ENCODE data around the gene ATP1B4. TPM values are rescaled to one million over a fixed set of nuclear protein-coding genes. Genes with fewer than 3 reads are reported as not detected.

Gene ATP1B4
- polyA plus RNA-seq, 1 of the 3 experiments (the other 2 are of a cell fraction), result not detected

DNA sequence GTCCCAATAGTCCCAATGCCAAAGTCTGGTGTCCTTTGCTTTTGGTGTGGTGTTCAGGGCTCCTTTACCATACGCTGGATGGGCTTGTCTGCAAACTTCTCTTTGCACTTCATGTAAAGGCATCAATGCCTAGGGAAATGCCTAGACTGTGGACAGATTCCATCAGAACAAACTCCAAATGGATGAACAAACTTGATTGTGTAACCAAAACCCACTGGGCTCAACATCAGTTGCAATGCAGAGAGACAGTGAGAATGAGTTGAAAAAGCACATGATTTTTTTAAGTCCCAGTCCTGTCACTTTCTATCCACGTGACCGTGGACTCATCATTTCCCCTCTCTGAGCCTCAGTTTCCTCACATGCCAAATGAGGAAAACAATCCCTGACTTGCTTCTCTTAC lies 4.9 kb downstream of the ATP1B4 start:
- Histone ChIP-seq H3K4me3 (ENCODE audit: low read depth in 2 of 2, low read length in 1 of 2) (no peak overlapping the region), H3K4me2 (no peak overlapping the region), H3K79me2 (ENCODE audit: insufficient read depth) (no peaks in the 10 kb centered on the region), H3K27ac (ENCODE audit: low read depth in 2 of 2, low read length in 1 of 2) (no peak overlapping the region), H3K27me3 (ENCODE audit: insufficient read depth) (peaks cover 59% of the 10 kb centered on the region; the same call in 1 of the 2 replicates), H3K9me3 (no peaks in the 10 kb centered on the region), H3K9ac (no peak overlapping the region), H4K20me1 (ENCODE audit: insufficient read depth) (no peaks in the 10 kb centered on the region), H3F3A (replicated peaks; ENCODE audit: insufficient read depth) (no peaks in the 10 kb centered on the region), H3K9me2 (no peaks in the 10 kb centered on the region), H3K36me3 (replicated peaks in 1 of 2; ENCODE audit: control insufficient read depth in 1 of 2, insufficient read depth in 2 of 2, low read length in 1 of 2) (no peaks in the 10 kb centered on the region), H3K4me1 (ENCODE audit: control insufficient read depth in 1 of 2, insufficient read depth in 2 of 2, low read depth in 1 of 2, low read length in 1 of 2) (no peaks in the 10 kb centered on the region), H2AFZ (ENCODE audit: low read depth) (no peak overlapping the region)
- TF ChIP-seq MXI1 (IDR thresholded peaks at IDR 0.05; ENCODE audit: low read depth, low read length) (no peak), MEF2A (IDR thresholded peaks at IDR 0.05; ENCODE audit: borderline replicate concordance, low read depth) (no peak), JUND (IDR thresholded peaks at IDR 0.05) (no peak), RFX5 (IDR thresholded peaks at IDR 0.05; ENCODE audit: low read length) (no peak), ELF1 (IDR thresholded peaks at IDR 0.05) (no peak), TCF12 (IDR thresholded peaks at IDR 0.05) (no peak), GABPA (IDR thresholded peaks at IDR 0.05; ENCODE audit: low read depth) (no peak), EP300 (IDR thresholded peaks at IDR 0.05; ENCODE audit: borderline replicate concordance in 1 of 2, low read depth in 1 of 2, low read length in 1 of 2) (no peak), YY1 (IDR thresholded peaks at IDR 0.05; ENCODE audit: low read depth) (no peak), GATA2 (CRISPR knock-in tag; IDR thresholded peaks at IDR 0.05) (no peak), FOSL2 (IDR thresholded peaks at IDR 0.05; ENCODE audit: borderline replicate concordance, low read depth) (no peak), POLR2AphosphoS5 (IDR thresholded peaks at IDR 0.05; ENCODE audit: low read depth, low read length) (no peak)
- TF ChIP-seq, protein P1, sequence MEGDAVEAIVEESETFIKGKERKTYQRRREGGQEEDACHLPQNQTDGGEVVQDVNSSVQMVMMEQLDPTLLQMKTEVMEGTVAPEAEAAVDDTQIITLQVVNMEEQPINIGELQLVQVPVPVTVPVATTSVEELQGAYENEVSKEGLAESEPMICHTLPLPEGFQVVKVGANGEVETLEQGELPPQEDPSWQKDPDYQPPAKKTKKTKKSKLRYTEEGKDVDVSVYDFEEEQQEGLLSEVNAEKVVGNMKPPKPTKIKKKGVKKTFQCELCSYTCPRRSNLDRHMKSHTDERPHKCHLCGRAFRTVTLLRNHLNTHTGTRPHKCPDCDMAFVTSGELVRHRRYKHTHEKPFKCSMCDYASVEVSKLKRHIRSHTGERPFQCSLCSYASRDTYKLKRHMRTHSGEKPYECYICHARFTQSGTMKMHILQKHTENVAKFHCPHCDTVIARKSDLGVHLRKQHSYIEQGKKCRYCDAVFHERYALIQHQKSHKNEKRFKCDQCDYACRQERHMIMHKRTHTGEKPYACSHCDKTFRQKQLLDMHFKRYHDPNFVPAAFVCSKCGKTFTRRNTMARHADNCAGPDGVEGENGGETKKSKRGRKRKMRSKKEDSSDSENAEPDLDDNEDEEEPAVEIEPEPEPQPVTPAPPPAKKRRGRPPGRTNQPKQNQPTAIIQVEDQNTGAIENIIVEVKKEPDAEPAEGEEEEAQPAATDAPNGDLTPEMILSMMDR (IDR thresholded peaks at IDR 0.05), result no peak
- TF ChIP-seq, protein P2, sequence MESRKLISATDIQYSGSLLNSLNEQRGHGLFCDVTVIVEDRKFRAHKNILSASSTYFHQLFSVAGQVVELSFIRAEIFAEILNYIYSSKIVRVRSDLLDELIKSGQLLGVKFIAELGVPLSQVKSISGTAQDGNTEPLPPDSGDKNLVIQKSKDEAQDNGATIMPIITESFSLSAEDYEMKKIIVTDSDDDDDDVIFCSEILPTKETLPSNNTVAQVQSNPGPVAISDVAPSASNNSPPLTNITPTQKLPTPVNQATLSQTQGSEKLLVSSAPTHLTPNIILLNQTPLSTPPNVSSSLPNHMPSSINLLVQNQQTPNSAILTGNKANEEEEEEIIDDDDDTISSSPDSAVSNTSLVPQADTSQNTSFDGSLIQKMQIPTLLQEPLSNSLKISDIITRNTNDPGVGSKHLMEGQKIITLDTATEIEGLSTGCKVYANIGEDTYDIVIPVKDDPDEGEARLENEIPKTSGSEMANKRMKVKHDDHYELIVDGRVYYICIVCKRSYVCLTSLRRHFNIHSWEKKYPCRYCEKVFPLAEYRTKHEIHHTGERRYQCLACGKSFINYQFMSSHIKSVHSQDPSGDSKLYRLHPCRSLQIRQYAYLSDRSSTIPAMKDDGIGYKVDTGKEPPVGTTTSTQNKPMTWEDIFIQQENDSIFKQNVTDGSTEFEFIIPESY (IDR thresholded peaks at IDR 0.05; ENCODE audit: borderline replicate concordance, low read depth), result no peak
- TF ChIP-seq, protein P3, sequence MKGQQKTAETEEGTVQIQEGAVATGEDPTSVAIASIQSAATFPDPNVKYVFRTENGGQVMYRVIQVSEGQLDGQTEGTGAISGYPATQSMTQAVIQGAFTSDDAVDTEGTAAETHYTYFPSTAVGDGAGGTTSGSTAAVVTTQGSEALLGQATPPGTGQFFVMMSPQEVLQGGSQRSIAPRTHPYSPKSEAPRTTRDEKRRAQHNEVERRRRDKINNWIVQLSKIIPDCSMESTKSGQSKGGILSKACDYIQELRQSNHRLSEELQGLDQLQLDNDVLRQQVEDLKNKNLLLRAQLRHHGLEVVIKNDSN (IDR thresholded peaks at IDR 0.05; ENCODE audit: borderline replicate concordance, low read depth), result no peak
- TF ChIP-seq, protein P4, sequence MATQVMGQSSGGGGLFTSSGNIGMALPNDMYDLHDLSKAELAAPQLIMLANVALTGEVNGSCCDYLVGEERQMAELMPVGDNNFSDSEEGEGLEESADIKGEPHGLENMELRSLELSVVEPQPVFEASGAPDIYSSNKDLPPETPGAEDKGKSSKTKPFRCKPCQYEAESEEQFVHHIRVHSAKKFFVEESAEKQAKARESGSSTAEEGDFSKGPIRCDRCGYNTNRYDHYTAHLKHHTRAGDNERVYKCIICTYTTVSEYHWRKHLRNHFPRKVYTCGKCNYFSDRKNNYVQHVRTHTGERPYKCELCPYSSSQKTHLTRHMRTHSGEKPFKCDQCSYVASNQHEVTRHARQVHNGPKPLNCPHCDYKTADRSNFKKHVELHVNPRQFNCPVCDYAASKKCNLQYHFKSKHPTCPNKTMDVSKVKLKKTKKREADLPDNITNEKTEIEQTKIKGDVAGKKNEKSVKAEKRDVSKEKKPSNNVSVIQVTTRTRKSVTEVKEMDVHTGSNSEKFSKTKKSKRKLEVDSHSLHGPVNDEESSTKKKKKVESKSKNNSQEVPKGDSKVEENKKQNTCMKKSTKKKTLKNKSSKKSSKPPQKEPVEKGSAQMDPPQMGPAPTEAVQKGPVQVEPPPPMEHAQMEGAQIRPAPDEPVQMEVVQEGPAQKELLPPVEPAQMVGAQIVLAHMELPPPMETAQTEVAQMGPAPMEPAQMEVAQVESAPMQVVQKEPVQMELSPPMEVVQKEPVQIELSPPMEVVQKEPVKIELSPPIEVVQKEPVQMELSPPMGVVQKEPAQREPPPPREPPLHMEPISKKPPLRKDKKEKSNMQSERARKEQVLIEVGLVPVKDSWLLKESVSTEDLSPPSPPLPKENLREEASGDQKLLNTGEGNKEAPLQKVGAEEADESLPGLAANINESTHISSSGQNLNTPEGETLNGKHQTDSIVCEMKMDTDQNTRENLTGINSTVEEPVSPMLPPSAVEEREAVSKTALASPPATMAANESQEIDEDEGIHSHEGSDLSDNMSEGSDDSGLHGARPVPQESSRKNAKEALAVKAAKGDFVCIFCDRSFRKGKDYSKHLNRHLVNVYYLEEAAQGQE (IDR thresholded peaks at IDR 0.05; ENCODE audit: low read depth, low read length), result no peak
- 5% methylated on average over 3 of the region's 3 CpGs for WGBS (ENCODE audit: low lambda C conversion rate)
- ChIA-PET CTCF (no interaction called here), POLR2A (no interaction called here)
- DNase-seq, result no peak
